GM12801 (cell line): Measurements from ENCODE around the gene ACOX1.

Source experiments
- TF ChIP-seq, protein P1 (sequence below): IDR thresholded peaks from one replicate; pipeline ENCODE4 v1.5.1; 2011; ENCODE audit warnings: control low read depth; ENCODE audit not compliant: insufficient read length; ENCODE audit errors: extremely low read depth

ACOX1 gene

DNA sequence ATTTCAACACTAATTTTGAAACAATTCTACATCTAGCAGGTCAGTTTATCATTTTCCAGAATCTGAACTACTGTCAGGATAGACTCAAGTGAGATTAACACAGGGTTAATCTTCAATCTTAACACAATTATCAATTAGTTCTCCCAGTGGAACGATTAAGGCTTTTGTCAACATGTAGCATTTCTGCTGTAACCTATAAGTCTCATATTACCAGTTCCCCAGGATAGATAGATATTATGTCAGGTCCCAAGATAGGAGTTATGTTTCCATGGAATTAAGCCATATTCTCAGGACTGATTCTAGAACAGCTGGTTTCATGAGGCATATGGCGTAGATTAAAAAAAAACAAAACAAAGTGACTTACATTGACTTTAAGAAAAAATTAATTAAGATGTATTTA, 33.8 kb downstream of the ACOX1 start:
- TF ChIP-seq, protein P1, sequence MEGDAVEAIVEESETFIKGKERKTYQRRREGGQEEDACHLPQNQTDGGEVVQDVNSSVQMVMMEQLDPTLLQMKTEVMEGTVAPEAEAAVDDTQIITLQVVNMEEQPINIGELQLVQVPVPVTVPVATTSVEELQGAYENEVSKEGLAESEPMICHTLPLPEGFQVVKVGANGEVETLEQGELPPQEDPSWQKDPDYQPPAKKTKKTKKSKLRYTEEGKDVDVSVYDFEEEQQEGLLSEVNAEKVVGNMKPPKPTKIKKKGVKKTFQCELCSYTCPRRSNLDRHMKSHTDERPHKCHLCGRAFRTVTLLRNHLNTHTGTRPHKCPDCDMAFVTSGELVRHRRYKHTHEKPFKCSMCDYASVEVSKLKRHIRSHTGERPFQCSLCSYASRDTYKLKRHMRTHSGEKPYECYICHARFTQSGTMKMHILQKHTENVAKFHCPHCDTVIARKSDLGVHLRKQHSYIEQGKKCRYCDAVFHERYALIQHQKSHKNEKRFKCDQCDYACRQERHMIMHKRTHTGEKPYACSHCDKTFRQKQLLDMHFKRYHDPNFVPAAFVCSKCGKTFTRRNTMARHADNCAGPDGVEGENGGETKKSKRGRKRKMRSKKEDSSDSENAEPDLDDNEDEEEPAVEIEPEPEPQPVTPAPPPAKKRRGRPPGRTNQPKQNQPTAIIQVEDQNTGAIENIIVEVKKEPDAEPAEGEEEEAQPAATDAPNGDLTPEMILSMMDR: no peak

DNA sequence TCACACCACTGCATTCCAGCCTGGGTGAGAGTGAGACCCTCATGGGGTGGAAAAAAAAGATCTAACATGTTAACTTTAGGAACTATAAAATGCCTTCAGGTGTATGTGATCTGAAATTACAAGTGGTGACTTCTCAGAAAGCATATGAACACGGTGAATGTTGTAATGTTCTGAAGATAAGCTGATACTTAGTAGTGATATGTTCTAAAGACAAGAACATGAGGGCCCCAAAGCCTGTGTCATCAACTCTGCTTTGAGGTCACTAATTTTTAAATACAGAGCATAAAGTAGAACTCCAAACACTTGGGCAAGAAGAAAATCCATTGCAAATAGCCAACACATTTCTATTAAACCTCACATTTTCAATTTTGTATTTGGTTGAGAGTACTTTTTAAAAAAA, 35.5 kb downstream of the ACOX1 start:
- TF ChIP-seq, protein P1: no peak

DNA sequence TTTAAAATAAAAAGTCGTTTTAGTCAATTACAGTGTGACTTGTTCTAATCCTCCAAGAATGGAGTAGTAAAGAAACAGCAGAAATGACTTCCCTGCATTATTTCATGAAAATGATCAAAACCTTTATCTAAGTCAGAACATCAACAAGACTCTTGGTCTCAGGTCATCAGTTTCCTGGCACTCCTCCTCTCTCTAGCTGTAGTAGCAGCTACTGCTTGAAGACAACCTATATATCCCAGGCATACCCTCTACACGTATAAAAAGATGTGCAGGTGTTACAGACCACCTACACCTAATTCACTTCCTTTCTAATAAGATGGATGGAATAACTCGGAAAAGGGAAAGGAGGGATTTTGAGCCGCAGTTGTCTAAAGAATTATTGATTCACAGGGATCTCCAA, 36.5 kb downstream of the ACOX1 start:
- TF ChIP-seq, protein P1: no peak

DNA sequence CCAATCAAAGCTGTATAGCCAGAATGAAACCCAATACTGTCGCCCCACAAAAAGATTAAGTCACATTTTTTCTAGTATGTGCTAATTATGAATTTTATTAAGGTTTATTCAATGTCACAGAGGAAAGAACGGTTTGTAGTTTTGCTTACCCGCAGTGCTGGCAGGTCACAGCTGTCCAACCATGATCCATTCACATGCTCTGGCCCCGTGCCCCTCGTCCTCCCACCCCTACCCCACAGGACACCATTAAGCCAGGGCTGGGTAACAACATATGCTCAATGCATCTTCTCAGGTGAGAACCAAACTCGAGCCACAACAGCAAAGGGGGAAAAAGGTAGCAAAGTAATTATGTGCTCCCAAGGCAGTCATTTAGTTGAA, 37.5 kb downstream of the ACOX1 start:
- TF ChIP-seq, protein P1: no peak

DNA sequence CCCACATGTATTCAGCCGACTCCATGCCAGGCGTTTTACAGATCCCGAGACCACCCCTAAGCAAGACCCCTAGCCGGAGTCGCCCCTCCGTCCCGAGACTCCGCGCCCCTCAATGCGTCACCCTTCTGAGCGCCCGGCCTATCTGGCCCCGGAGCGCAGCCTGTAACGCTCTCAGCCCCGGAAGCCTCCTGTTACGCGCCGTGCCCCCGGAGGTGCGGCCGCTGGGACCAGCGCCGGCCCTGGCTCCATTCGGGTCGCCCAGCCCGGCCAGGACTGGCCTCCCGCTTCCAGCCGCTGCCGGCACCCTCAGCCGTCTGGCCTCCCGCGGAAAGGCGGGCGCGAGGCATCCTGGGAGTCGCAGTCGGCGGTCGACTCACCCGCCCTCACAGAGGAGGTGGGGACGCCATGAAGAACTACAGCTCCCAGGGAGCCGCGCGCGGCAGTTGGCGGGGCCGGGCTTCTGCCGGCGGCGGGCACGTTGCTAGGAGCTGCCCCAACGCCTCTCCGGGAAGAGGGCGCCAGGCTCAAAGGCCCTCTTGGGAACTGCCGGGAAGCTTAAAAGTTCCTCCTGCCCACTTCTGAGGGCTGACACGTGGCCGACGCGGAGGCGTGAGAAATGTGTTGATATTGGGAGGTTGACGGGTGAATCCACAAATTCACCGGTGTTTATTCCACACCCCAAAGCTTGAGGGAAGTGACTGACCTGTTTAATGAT, 38.1 kb downstream of the ACOX1 start, which contains the start of gene FBF1:
Gene FBF1, minus strand, starts transcription at position 316 of the 715 bp plus-strand sequence. CDS start 2,893 bp downstream, outside the sequence.
- TF ChIP-seq, protein P1: no peak

DNA sequence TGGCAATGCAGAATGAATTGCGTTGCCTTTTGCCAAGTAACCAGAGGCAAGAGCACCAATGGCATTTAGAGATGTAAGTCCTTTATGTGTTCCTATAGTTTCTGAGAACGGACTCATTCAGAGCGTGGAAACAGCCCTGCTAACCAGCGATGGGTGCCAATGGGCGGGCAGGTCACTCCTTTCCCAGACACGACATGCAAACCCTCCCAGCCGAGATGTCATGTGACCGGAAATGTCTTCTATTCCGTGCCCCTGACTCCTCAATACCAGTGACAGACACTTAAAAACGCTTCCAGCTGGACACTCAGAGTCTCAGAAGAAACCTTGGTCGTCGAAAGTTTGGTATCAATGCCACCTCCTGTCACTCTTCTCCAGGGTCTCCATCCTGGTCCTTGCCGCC, 41.3 kb downstream of the ACOX1 start:
- TF ChIP-seq, protein P1: no peak

DNA sequence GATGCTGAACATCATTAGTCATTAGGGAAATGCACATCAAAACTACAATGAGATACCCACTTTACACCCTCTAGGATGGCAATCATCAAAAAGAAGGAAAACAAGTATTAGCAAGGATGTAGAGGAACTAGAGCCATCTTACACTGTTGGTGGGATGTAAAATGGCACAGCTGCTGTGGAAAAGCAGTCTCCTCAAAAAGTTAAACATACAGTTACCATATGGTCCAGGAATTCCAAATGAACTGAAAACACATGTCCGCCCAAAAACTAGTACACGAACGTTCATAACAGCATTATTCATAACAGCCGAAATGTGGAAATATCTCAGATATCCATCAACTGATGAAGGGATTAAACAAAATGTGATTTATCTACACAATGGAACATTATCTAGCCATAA, 45.2 kb downstream of the ACOX1 start:
- TF ChIP-seq, protein P1: no peak

DNA sequence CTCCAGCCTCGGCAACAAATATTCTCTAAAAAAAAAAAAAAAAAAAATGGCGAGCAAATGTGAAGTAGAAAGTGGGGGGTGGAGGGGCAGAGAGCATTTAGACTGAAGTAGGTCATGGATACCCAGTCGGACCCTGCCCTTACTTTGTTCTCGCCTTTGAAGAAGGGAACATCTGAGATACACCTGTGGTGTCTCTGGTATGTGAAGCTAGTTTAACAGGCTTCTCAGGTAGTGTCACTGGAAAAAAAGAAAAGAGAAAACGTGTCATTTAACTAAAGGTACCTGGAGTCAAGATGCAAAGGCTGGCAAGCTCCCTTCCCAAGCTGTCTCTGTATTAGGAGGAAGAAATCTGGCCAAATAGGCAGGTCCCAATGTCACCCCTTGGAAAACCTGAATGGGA, 46.1 kb downstream of the ACOX1 start:
- TF ChIP-seq, protein P1: no peak
